ENCODE data around the gene HDAC3.

The HDAC3 gene

GRCh38 chr5:141636413-141637122 is at the start of gene HDAC3, which contains the start of gene RELL2:
Gene HDAC3 (minus strand): TSS chr5:141636849. CDS start chr5:141636790, 59 bp downstream.
Gene RELL2 (plus strand): TSS chr5:141636997. CDS start chr5:141638226, 1,229 bp downstream.
- peak; percentile 91 for DNase-seq

GRCh38 chr5:141685591-141685990 is 48.9 kb upstream of the HDAC3 start:
- no peak for DNase-seq

GRCh38 chr5:141683596-141684141 is 47.0 kb upstream of the HDAC3 start:
- no peak for DNase-seq

GRCh38 chr5:141681695-141682641 is 45.3 kb upstream of the HDAC3 start, which contains the start of gene ARAP3:
Gene ARAP3 (minus strand): TSS chr5:141682230. CDS start chr5:141680486, 1,744 bp downstream.
- DNase-seq, result peak; percentile 12

- no peak for DNase-seq
Observed at GRCh38 chr5:141681295-141681694, 44.6 kb upstream of the HDAC3 start.

GRCh38 chr5:141680751-141681201 is 44.1 kb upstream of the HDAC3 start:
- DNase-seq, result no peak

- DNase-seq, result no peak
Observed at GRCh38 chr5:141680178-141680577, 43.5 kb upstream of the HDAC3 start.

- DNase-seq, result no peak
Observed at GRCh38 chr5:141677415-141677814, 40.8 kb upstream of the HDAC3 start.

GRCh38 chr5:141675672-141676071 is 39.0 kb upstream of the HDAC3 start:
- DNase-seq, result no peak

- no peak for DNase-seq
Observed at GRCh38 chr5:141674747-141675146, 38.1 kb upstream of the HDAC3 start.

- DNase-seq, result no peak
Observed at GRCh38 chr5:141672841-141673813, 36.5 kb upstream of the HDAC3 start.

- DNase-seq, result no peak
Observed at GRCh38 chr5:141672071-141672840, 35.6 kb upstream of the HDAC3 start.

GRCh38 chr5:141669520-141669919 is 32.9 kb upstream of the HDAC3 start:
- no peak for DNase-seq

GRCh38 chr5:141668601-141669265 is 32.1 kb upstream of the HDAC3 start:
- DNase-seq, result no peak

GRCh38 chr5:141665995-141666940 is 29.6 kb upstream of the HDAC3 start:
- DNase-seq, result no peak

- DNase-seq, result peak; percentile 64
Observed at GRCh38 chr5:141664733-141665461, 28.2 kb upstream of the HDAC3 start.

GRCh38 chr5:141663506-141663905 is 26.9 kb upstream of the HDAC3 start:
- DNase-seq, result no peak

GRCh38 chr5:141662028-141662427 is 25.4 kb upstream of the HDAC3 start:
- no peak for DNase-seq
